Astrocyte (in vitro differentiated cells and primary cell): ENCODE results near the gene FBN3. TPM values are rescaled to one million over a fixed set of nuclear protein-coding genes. Genes with fewer than 3 reads are reported as not detected.

ENCODE experiments used
- DNase-seq: peaks from one replicate; pipeline ENCODE4 v3.0.0-alpha.2; 2010; ENCODE audit warnings: low read depth
- FAIRE-seq: peaks from 2 replicates; lab custom pipeline; 2011; peaks lifted over from hg19 to GRCh38; lab: Jason Lieb, UNC
- H2AFZ ChIP-seq: 2 replicates; pipeline ENCODE4 v1.6.0; 2012; ENCODE audit warnings: low read depth, low read length, inconsistent platforms
- H3K27ac ChIP-seq: 2 replicates; pipeline ENCODE4 v1.5.1; 2011; ENCODE audit warnings: low read depth, low read length, inconsistent platforms
- H3K27me3 ChIP-seq: 2 replicates; pipeline ENCODE4 v1.6.0; 2011; ENCODE audit warnings: low read length, inconsistent platforms; ENCODE audit not compliant: insufficient read depth
- H3K36me3 ChIP-seq: 2 replicates; pipeline ENCODE4 v1.5.1; 2011; ENCODE audit warnings: low read length, inconsistent platforms; ENCODE audit not compliant: insufficient read depth
- H3K4me1 ChIP-seq: 2 replicates; pipeline ENCODE4 v1.5.1; 2011; ENCODE audit warnings: low read length, inconsistent platforms; ENCODE audit not compliant: insufficient read depth
- H3K4me2 ChIP-seq: 2 replicates; pipeline ENCODE4 v1.6.0; 2012; ENCODE audit warnings: low read length, inconsistent platforms
- H3K4me3 ChIP-seq: 2 replicates; pipeline ENCODE4 v1.5.1; 2011; ENCODE audit warnings: low read depth, mild to moderate bottlenecking, low read length, inconsistent platforms; ENCODE audit not compliant: insufficient read depth
- H3K79me2 ChIP-seq: 2 replicates; pipeline ENCODE4 v1.6.0; 2012; ENCODE audit warnings: mild to moderate bottlenecking, low read length, inconsistent platforms; ENCODE audit not compliant: insufficient read depth
- H3K9ac ChIP-seq: 2 replicates; pipeline ENCODE4 v1.6.0; 2012; ENCODE audit warnings: mild to moderate bottlenecking, low read length, inconsistent platforms
- H3K9me3 ChIP-seq: 2 replicates; pipeline ENCODE4 v1.5.1; 2012; ENCODE audit warnings: low read depth, mild to moderate bottlenecking, low read length, inconsistent platforms; ENCODE audit not compliant: insufficient read depth
- H4K20me1 ChIP-seq: 2 replicates; pipeline ENCODE4 v1.6.0; 2012; ENCODE audit warnings: low read length, inconsistent platforms; ENCODE audit not compliant: insufficient read depth
- H3K27ac Mint-ChIP-seq: one replicate; pipeline ENCODE4 v1.8.0; 2021; ENCODE audit warnings: mild to moderate bottlenecking, mixed read lengths; ENCODE audit not compliant: unreplicated experiment
- H3K27me3 Mint-ChIP-seq: one replicate; pipeline ENCODE4 v1.8.0; 2021; ENCODE audit warnings: low read depth, mixed read lengths; ENCODE audit not compliant: unreplicated experiment
- H3K36me3 Mint-ChIP-seq: one replicate; pipeline ENCODE4 v1.8.0; 2021; ENCODE audit warnings: low read depth, mixed read lengths; ENCODE audit not compliant: unreplicated experiment
- H3K4me1 Mint-ChIP-seq: one replicate; pipeline ENCODE4 v1.8.0; 2021; ENCODE audit warnings: low read depth, mixed read lengths; ENCODE audit not compliant: unreplicated experiment
- H3K4me3 Mint-ChIP-seq: one replicate; pipeline ENCODE4 v1.8.0; 2021; ENCODE audit warnings: mild to moderate bottlenecking, moderate library complexity, mixed read lengths; ENCODE audit not compliant: unreplicated experiment
- H3K9me3 Mint-ChIP-seq: one replicate; pipeline ENCODE4 v1.8.0; 2021; ENCODE audit warnings: mild to moderate bottlenecking, mixed read lengths; ENCODE audit not compliant: unreplicated experiment
- EZH2 ChIP-seq: IDR thresholded peaks from 2 replicates; pipeline ENCODE4 v1.6.1; 2012; ENCODE audit warnings: mild to moderate bottlenecking, low read length, inconsistent platforms; ENCODE audit not compliant: insufficient read depth
- total RNA-seq: library from RNA; stranded (reverse); gene quantifications from 2 replicates; pipeline ENCODE4 v1.2.1, GENCODE V29; 2021
- TF ChIP-seq, protein P1 (sequence below): IDR thresholded peaks from 2 replicates; pipeline ENCODE4 v1.5.1; 2011; ENCODE audit warnings: low read depth, mild to moderate bottlenecking, inconsistent platforms, low read length, moderate library complexity; ENCODE audit not compliant: insufficient read depth

FBN3 gene
- total RNA-seq, 1 donor from 2014 or later: 1.00 TPM

DNA sequence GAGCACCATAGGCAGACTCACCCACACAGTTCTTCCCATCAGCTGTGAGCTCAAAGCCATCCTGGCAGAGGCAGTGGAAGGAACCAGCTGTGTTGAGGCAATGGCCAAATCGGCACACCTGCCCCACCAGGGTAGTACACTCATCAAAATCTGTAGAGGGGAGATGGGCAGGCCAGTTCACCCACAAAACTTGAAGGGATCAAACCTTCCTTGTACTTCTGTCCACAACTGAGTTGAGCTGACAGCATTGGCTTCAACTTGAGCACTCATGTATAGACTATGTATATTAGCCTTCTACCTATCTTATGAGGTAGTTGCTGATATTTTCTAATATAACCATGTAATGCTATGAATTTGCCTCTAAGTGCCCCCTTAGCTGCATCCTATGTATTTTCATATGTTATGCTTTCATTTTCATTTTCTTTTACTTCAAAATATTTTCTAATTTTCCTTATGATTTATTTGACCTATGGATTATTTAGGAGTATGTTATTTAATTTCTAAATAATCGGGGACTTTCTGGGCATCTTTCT is 54.0 kb downstream of the FBN3 start:
- TF ChIP-seq, protein P1, sequence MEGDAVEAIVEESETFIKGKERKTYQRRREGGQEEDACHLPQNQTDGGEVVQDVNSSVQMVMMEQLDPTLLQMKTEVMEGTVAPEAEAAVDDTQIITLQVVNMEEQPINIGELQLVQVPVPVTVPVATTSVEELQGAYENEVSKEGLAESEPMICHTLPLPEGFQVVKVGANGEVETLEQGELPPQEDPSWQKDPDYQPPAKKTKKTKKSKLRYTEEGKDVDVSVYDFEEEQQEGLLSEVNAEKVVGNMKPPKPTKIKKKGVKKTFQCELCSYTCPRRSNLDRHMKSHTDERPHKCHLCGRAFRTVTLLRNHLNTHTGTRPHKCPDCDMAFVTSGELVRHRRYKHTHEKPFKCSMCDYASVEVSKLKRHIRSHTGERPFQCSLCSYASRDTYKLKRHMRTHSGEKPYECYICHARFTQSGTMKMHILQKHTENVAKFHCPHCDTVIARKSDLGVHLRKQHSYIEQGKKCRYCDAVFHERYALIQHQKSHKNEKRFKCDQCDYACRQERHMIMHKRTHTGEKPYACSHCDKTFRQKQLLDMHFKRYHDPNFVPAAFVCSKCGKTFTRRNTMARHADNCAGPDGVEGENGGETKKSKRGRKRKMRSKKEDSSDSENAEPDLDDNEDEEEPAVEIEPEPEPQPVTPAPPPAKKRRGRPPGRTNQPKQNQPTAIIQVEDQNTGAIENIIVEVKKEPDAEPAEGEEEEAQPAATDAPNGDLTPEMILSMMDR: no peak
- no peak for TF ChIP-seq EZH2
- Mint-ChIP-seq H3K4me3 (no peak overlapping the region), H3K4me1 (no peaks in the 10 kb centered on the region), H3K9me3 (peaks cover 25% of the 10 kb centered on the region), H3K36me3 (peaks cover 9% of the 10 kb centered on the region), H3K27me3 (peaks cover 5% of the 10 kb centered on the region), H3K27ac (no peak overlapping the region)
- no peak overlapping the region for H2AFZ ChIP-seq
- H3K4me3 ChIP-seq: no peak overlapping the region
- FAIRE-seq: no peak
- H3K36me3 ChIP-seq: no peaks in the 10 kb centered on the region
- no peak for DNase-seq
- no peaks in the 10 kb centered on the region for H3K27me3 ChIP-seq
- H3K27ac ChIP-seq: no peak overlapping the region
- H3K4me1 ChIP-seq: no peaks in the 10 kb centered on the region
- no peak overlapping the region for H3K4me2 ChIP-seq
- no peak overlapping the region for H3K9ac ChIP-seq
- no peaks in the 10 kb centered on the region for H4K20me1 ChIP-seq
- H3K79me2 ChIP-seq: no peaks in the 10 kb centered on the region
- peaks cover 20% of the 10 kb centered on the region for H3K9me3 ChIP-seq

DNA sequence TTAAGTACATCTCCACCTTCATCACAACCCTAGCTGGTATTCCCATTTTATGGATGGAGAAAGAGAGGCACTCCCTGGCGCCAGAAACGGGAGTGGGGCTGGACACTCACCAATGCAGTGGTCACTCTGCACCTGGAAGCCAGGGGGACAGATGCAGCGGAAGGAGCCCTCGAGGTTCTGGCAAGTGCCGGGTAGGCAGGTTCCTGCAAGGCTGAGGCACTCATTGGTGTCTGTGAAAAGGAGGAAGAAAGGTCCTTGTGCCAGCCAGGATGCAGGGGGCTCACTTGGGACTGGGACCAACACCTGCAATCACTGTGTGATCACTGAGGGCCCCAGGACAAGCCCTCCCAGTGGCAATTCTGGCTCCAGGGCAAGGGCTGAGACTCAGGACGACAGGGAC is 55.1 kb downstream of the FBN3 start:
- FAIRE-seq (no peak), DNase-seq (no peak)
- peaks cover 9% of the 10 kb centered on the region for H3K36me3 Mint-ChIP-seq
- H3K27me3 ChIP-seq: no peaks in the 10 kb centered on the region
- H3K9me3 ChIP-seq: peaks cover 20% of the 10 kb centered on the region
- H3K4me1 ChIP-seq: no peaks in the 10 kb centered on the region
- no peak overlapping the region for H3K4me3 ChIP-seq
- no peak overlapping the region for H3K27ac Mint-ChIP-seq
- no peaks in the 10 kb centered on the region for H3K36me3 ChIP-seq
- H3K9ac ChIP-seq: no peak overlapping the region
- H2AFZ ChIP-seq: no peak overlapping the region
- H3K4me1 Mint-ChIP-seq: no peaks in the 10 kb centered on the region
- H3K27ac ChIP-seq: no peak overlapping the region
- no peak overlapping the region for H3K4me2 ChIP-seq
- peaks cover 7% of the 10 kb centered on the region for H3K27me3 Mint-ChIP-seq
- H3K79me2 ChIP-seq: no peaks in the 10 kb centered on the region
- peaks cover 25% of the 10 kb centered on the region for H3K9me3 Mint-ChIP-seq
- TF ChIP-seq, protein P1: no peak
- no peak for TF ChIP-seq EZH2
- H3K4me3 Mint-ChIP-seq: no peak overlapping the region
- H4K20me1 ChIP-seq: no peaks in the 10 kb centered on the region

DNA sequence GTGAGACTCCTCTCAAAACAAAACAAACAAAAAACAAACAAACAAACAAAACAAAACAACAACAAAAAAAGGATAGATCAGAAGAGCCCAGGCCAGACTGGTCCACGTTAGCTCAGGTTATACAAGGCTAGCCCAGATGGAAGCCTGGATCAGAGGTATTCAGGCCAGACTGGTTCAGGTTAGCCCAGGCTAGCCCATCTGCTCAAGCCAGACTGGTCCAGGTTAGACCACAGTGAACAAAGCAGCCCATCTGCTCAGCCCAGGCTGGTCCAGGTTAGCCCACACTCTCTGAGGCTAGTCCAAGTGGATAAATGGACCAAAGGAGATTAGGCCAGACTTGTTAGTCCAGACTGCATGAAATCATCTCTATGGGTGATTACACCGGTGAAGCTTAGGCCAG is 55.7 kb downstream of the FBN3 start:
- no peak overlapping the region for H3K27ac Mint-ChIP-seq
- H3K4me3 ChIP-seq: no peak overlapping the region
- H2AFZ ChIP-seq: no peak overlapping the region
- FAIRE-seq: no peak
- no peaks in the 10 kb centered on the region for H3K27me3 ChIP-seq
- H3K4me3 Mint-ChIP-seq: no peak overlapping the region
- H3K9me3 ChIP-seq: peaks cover 20% of the 10 kb centered on the region
- no peaks in the 10 kb centered on the region for H3K36me3 ChIP-seq
- peaks cover 7% of the 10 kb centered on the region for H3K27me3 Mint-ChIP-seq
- no peaks in the 10 kb centered on the region for H4K20me1 ChIP-seq
- no peak for TF ChIP-seq EZH2
- TF ChIP-seq, protein P1: no peak
- H3K9me3 Mint-ChIP-seq: peaks cover 25% of the 10 kb centered on the region
- no peaks in the 10 kb centered on the region for H3K4me1 ChIP-seq
- H3K27ac ChIP-seq: no peak overlapping the region
- no peak for DNase-seq
- H3K36me3 Mint-ChIP-seq: peaks cover 9% of the 10 kb centered on the region
- no peak overlapping the region for H3K9ac ChIP-seq
- no peaks in the 10 kb centered on the region for H3K4me1 Mint-ChIP-seq
- no peak overlapping the region for H3K4me2 ChIP-seq
- H3K79me2 ChIP-seq: no peaks in the 10 kb centered on the region
